Omental fat pad (tissue), 4 donors: ENCODE data around the gene IPCEF1. TPM values are rescaled to one million over a fixed set of nuclear protein-coding genes. Genes with fewer than 3 reads are reported as not detected.

Experiments
- ATAC-seq: fragments of 150-250 bp; one replicate; pipeline ENCODE4 v1.9.1; 2016; ENCODE audit warnings: mild to moderate bottlenecking, moderate library complexity; ENCODE audit not compliant: low FRiP score
- DNase-seq: peaks from one replicate; pipeline ENCODE4 v3.0.0-alpha.2; 2019; ENCODE audit warnings: low spot score
- total RNA-seq, 4 donors: library from RNA; depleted of rRNA; stranded (reverse); fragments of >200 nt; gene quantifications; one replicate each; pipeline ENCODE4 v1.1.0, GENCODE V29; 2016
- TF ChIP-seq, protein P1 (sequence below), 3 donors: fragments of 450-650 bp; IDR thresholded peaks; one replicate each; pipeline ENCODE4 v1.5.1; 2016 to 2017; ENCODE audit warnings: antibody characterized with exemption in 3 of 3, mild to moderate bottlenecking in 3 of 3, moderate library complexity in 2 of 3

Gene IPCEF1
- total RNA-seq, 4 donors from 2014 or later: 0.84 to 9.2 (median 2.7) TPM

DNA sequence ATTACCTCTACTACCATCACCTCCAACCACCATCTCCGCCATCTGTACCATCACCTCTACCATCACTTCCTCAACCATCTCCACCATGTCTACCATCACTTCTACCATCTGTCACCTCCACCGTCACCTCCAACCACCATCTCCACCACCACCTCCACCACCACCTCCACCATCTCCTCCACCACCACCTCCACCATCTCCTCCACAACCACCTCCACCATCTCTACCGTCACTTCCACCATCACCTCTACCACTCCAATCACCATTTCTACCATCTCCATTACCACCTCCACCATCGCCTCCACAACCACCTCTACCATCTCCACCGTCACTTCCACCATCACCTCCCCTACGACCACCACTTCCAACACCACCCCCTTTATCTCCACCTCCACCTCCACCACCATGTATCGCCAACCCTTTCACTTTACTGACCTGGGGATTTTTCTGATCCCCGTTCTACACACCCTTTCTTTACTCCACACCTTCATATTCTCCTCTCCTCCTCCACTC, 2.3 kb downstream of the IPCEF1 start:
- ATAC-seq (no peak), DNase-seq (no peak)
- TF ChIP-seq, protein P1, sequence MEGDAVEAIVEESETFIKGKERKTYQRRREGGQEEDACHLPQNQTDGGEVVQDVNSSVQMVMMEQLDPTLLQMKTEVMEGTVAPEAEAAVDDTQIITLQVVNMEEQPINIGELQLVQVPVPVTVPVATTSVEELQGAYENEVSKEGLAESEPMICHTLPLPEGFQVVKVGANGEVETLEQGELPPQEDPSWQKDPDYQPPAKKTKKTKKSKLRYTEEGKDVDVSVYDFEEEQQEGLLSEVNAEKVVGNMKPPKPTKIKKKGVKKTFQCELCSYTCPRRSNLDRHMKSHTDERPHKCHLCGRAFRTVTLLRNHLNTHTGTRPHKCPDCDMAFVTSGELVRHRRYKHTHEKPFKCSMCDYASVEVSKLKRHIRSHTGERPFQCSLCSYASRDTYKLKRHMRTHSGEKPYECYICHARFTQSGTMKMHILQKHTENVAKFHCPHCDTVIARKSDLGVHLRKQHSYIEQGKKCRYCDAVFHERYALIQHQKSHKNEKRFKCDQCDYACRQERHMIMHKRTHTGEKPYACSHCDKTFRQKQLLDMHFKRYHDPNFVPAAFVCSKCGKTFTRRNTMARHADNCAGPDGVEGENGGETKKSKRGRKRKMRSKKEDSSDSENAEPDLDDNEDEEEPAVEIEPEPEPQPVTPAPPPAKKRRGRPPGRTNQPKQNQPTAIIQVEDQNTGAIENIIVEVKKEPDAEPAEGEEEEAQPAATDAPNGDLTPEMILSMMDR (IDR thresholded peaks at IDR 0.05): no peak

DNA sequence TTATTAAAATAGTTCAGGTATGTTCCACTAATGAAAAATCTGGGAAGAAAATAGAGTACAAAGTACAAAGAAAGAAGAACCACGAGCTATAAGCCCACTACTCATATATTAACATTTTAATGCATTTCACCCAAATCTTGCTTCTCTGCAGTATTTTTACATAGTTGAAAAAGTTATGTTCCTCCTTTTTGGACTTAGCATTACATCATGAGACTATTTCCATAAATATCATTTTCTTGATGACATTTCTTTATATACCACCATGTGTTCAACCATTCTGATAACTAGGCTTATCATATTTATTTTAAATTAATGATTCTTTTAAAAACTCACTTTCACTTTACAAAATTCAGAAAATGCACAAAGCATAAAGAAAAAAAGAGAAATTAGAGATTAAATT, 3.0 kb downstream of the IPCEF1 start:
- TF ChIP-seq, protein P1 (IDR thresholded peaks at IDR 0.05): no peak
- ATAC-seq: no peak
- no peak for DNase-seq

DNA sequence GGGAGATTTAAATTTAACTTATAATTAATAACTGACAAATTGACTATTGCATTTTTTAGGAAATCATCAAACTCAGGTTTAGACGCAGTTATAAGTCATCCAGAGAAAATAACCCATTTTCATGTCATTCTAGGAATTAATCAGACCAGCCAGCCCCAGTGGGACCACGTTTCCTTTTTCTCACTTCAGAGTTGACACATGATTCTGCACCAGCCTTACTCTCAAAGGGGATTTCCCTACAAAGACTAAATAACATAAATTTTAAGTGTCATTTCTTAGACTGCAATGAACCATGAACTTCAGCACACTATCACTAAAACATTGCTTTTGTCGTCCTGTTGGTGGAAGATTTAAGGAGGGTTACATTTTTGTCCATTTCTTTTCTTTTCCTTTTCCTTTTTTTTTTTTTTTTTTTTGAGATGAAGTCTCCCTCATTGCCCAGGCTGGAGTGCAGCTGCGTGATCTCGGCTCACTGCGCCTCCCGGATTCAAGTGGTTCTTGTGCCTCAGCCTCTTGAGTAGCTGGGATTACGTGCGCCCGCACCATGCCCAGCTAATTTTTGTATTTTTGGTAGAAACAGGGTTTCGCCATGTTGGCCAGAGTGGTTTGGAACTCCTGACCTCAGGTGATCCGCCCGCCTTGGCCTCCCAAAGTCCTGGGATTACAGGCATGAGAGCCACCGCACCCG, 3.6 kb downstream of the IPCEF1 start:
- no peak for ATAC-seq

DNA sequence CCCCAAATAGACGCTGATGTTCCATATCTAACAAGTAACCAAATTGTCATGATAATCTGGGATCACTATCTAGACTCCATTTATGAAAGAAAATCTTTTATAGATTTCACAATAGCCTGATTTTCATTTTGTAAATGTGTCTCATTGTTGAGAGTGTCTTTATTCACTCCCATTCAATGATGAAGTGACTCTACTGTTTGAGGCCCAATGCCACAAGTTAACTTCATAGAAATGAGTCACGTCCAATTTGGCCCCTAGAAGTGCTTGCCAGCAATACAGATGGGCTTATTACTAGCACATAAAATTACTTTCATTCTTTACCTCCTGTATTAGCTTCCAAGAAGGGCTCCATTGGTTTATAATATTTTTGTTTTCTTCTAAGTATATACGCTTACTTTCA, 6.3 kb downstream of the IPCEF1 start:
- TF ChIP-seq, protein P1 (IDR thresholded peaks at IDR 0.05): no peak
- ATAC-seq (no peak), DNase-seq (no peak)

More for the DNA sequence above, 3.6 kb downstream of the IPCEF1 start:
- TF ChIP-seq, protein P1 (IDR thresholded peaks at IDR 0.05): no peak
- no peak for DNase-seq

DNA sequence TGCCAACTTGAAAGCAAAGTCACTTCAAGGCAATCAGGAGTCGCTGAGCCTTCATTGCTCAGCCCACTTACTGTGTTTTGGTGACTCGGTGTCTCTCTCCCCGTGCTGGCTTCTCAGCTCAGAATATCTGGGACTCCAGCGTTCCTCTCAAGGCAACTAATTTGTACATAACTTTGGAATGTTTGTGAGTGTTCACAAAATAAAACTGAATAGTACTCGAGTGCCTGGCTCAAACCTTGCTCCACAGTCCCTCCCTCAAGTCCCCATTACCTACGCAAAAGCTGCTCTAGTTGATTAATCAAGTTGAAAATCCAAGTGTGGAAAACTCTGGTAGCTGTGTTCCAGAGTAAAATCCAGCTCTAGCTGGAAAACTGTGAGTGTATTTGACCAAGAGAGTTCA, 8.6 kb downstream of the IPCEF1 start:
- no peak for DNase-seq
- ATAC-seq: no peak

DNA sequence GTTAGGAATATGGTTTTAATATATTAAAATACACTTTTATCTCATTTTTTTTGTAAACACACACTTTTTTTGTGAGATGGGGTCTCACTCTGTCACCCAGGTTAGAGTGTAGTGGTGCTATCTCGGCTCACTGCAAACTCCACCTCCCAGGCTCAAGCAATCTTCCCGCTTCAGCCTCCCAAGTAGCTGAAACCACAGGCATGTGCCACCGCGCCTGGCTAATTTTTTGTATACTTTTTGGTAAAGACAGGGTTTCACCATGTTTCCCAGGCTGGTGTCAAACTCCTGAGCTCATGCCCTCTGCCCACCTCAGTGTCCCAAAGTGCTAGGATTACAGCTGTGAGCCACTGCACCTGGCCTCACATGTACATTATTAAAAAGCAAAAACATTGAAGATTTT, 10.8 kb downstream of the IPCEF1 start:
- DNase-seq (no peak), ATAC-seq (no peak)
- TF ChIP-seq, protein P1 (IDR thresholded peaks at IDR 0.05): no peak

More for the DNA sequence above, 8.6 kb downstream of the IPCEF1 start:
- TF ChIP-seq, protein P1 (IDR thresholded peaks at IDR 0.05): no peak
